ENCODE data around the gene METTL5.
"Not testable (repeated sequence)": the region's sequence is repeated elsewhere in the genome, so short reads cannot be mapped to it uniquely, and the experiment has no call there.

DNA sequence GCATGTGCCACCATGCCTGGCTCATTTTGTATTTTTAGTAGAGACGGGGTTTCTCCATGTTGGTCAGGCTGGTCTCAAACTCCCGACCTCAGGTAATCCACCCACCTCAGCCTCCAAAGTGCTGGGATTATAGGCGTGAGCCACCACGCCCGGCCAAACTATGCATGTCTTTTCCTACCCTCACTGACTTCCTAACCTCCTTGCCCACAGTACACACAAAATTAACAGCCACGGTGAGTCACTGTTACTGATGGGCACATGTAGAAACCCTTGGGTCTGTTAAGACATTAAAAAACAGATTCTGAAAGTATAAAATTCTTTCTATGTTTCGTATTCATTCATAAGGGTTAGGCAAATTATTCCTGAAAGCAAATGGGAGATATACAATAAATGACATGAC, 4.6 kb downstream of the METTL5 start:
- TF ChIP-seq, protein P1, sequence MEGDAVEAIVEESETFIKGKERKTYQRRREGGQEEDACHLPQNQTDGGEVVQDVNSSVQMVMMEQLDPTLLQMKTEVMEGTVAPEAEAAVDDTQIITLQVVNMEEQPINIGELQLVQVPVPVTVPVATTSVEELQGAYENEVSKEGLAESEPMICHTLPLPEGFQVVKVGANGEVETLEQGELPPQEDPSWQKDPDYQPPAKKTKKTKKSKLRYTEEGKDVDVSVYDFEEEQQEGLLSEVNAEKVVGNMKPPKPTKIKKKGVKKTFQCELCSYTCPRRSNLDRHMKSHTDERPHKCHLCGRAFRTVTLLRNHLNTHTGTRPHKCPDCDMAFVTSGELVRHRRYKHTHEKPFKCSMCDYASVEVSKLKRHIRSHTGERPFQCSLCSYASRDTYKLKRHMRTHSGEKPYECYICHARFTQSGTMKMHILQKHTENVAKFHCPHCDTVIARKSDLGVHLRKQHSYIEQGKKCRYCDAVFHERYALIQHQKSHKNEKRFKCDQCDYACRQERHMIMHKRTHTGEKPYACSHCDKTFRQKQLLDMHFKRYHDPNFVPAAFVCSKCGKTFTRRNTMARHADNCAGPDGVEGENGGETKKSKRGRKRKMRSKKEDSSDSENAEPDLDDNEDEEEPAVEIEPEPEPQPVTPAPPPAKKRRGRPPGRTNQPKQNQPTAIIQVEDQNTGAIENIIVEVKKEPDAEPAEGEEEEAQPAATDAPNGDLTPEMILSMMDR (IDR thresholded peaks at IDR 0.05): not testable (repeated sequence)
- TF ChIP-seq POLR2A (IDR thresholded peaks at IDR 0.05): not testable (repeated sequence)
